GM12892 (cell line): ENCODE data around the gene ZBTB49.

Experiments used
- POLR2AphosphoS5 ChIP-seq: IDR thresholded peaks from 2 replicates; pipeline ENCODE4 v1.6.1; 2011; ENCODE audit warnings: low read depth, low read length, control low read depth
- TAF1 ChIP-seq: IDR thresholded peaks from 2 replicates; pipeline ENCODE4 v1.6.1; 2011; ENCODE audit warnings: low read depth, mild to moderate bottlenecking, control low read depth, low read length, borderline replicate concordance

GRCh38 chr4:4329496-4329895 lies 39.4 kb downstream of the ZBTB49 start:
- TF ChIP-seq POLR2AphosphoS5 (no peak), TAF1 (no peak)
